Urinary bladder (tissue), 4 donors: Measurements from ENCODE around the gene SNAP91. TPM values are rescaled to one million over a fixed set of nuclear protein-coding genes. Genes with fewer than 3 reads are reported as not detected.

Source experiments
- DNase-seq: peaks from one replicate; pipeline ENCODE4 v3.0.0-alpha.2; 2015; ENCODE audit errors: extremely low spot score
- H3K27ac ChIP-seq: one replicate; pipeline ENCODE4 v1.5.1; 2013; ENCODE audit warnings: low read depth, mild to moderate bottlenecking, moderate library complexity
- H3K36me3 ChIP-seq: one replicate; pipeline ENCODE4 v1.6.1; 2013; ENCODE audit warnings: mild to moderate bottlenecking, moderate library complexity; ENCODE audit not compliant: insufficient read depth
- H3K4me1 ChIP-seq: one replicate; pipeline ENCODE4 v1.6.1; 2013; ENCODE audit warnings: mild to moderate bottlenecking, moderate library complexity; ENCODE audit not compliant: insufficient read depth
- H3K4me3 ChIP-seq: one replicate; pipeline ENCODE4 v1.5.1; 2013; ENCODE audit warnings: low read depth, low read length
- WGBS: extraction: QIAGEN DNeasy Blood & Tissue Kit; methylation state at CpG from one replicate; pipeline ENCODE4 v1.1.7; 2013; 5-methylcytosine and 5-hydroxymethylcytosine counted together
- polyA plus RNA-seq: library from polyadenylated mRNA; stranded (reverse); fragments of 200-250 nt; gene quantifications from one replicate; pipeline ENCODE4 v1.2.3, GENCODE V29; 2013
- total RNA-seq: library from RNA; depleted of rRNA; stranded (reverse); fragments of >200 nt; gene quantifications from one replicate; pipeline ENCODE4 v1.2.3, GENCODE V29; 2014
- donor health status: healthy with polysubstance abuse.
- donor health status: healthy.

Gene SNAP91
- total and polyA plus RNA-seq, 2 donors = 2.4 to 5.2 TPM

DNA sequence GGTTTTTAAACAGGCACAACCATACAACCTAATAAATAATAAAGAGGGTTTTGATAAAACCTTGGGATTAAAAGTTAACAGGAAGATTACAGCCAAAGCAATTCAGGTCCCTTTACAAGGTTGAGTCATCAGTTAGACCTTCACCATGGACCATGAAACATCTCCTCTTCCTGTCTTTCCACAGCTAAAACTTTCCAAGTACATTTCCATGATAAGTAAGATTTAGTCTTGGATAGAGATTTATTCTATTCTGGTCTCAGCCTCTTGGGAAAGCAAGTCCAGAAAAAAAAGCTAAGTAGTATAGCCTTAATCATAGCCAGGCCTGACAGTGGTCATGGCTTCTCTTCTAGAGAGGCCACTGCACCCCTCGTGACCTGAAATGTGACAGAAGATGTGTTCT, 199.5 kb downstream of the SNAP91 start:
- no peak for DNase-seq
- no peaks in the 10 kb centered on the region for H3K4me1 ChIP-seq
- H3K4me3 ChIP-seq = no peak overlapping the region
- no peaks in the 10 kb centered on the region for H3K36me3 ChIP-seq
- H3K27ac ChIP-seq = no peak overlapping the region
- 87% methylated on average over 1 of the region's 1 CpG for WGBS

DNA sequence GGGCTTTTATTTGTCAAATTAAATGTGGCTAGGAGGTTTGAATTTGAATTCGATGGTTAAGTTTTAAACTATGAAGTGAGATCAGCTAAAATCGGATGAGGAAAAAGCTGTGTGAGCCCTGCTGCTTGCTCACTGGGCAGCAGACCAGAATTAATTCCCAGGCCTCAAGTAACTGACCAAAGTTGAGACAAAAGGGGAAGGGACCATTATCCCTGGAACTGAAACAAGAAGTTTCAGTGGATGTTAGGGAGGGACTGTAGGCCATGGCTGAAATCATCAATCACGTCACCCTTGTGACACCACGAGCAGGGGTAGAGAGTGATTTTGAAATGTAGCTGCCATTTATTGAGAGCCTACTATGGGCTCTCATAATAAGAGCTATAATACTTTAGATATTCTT, 203.5 kb downstream of the SNAP91 start:
- DNase-seq = no peak
- Histone ChIP-seq H3K4me3 (no peak overlapping the region), H3K27ac (no peak overlapping the region), H3K4me1 (no peaks in the 10 kb centered on the region), H3K36me3 (no peaks in the 10 kb centered on the region)
- 55% methylated on average over 4 of the region's 4 CpGs for WGBS

Other genes with a start within 250 kb of the SNAP91 start
- 47.9 TPM for gene PRSS35, start 196.6 kb downstream of the SNAP91 start, total RNA-seq
- 1.3 TPM for gene PRSS35, start 196.6 kb downstream of the SNAP91 start, polyA plus RNA-seq
- gene RIPPLY2, start 144.3 kb upstream of the SNAP91 start, total RNA-seq = 0.26 TPM
- 2.5 TPM for gene RIPPLY2, start 144.3 kb upstream of the SNAP91 start, polyA plus RNA-seq
- gene CYB5R4, start 150.6 kb upstream of the SNAP91 start, total RNA-seq = 9.4 TPM
- 13.4 TPM for gene CYB5R4, start 150.6 kb upstream of the SNAP91 start, polyA plus RNA-seq